ENCODE results near the gene PLD6.
"Not testable (repeated sequence)": the region's sequence is repeated elsewhere in the genome, so short reads cannot be mapped to it uniquely, and the experiment has no call there.

PLD6 gene, protein sequence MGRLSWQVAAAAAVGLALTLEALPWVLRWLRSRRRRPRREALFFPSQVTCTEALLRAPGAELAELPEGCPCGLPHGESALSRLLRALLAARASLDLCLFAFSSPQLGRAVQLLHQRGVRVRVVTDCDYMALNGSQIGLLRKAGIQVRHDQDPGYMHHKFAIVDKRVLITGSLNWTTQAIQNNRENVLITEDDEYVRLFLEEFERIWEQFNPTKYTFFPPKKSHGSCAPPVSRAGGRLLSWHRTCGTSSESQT

DNA sequence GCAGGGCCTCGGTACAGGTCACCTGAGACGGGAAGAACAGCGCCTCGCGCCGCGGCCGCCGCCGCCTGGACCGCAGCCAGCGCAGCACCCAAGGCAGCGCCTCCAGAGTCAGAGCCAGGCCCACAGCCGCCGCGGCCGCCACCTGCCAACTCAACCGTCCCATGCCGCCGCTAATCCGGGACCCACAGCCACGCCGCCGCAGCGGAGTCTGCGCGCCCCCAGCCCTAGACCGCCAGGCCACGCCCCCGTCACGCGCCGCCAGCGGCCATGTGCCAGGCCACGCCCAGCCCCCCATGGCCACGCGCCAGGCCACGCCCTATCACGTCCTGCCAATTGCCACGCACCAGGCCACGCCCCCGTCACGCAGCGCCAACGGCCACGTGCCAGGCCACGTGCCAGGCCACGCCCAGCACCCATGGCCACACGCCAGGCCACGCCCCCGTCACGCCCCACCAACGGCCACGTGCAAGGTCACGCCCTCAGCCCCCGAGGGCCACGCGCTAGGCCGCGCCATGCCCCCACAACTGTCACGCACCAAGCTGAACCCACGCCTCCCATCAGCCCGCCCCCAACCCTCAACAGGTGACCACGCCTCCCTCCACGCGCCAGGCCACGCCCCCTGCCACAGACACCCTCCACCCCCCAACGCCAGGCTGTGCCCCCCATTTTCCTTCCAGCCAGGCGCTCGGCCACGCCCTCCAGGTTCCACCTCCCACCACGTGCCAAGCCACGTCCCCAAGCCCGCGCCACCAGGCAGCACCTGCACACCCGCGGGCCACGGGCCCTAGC is at the start of gene PLD6:
TSS of gene PLD6 (minus strand) at position 210 of the 789 bp plus-strand sequence. CDS start at position 163, 47 bp downstream.
- POLR2A ChIA-PET, result interaction anchor here (0.6 to 1.8 kb wide), 2 partner anchors 29 to 30 kb away, joined by 3 to 9 read pairs; partner anchors contain the start of gene FLCN
- CTCF ChIA-PET, result interaction anchor here (0.6 kb wide), 1 partner anchor 1671 kb away, joined by 3 read pairs; no protein-coding TSS in a partner anchor

DNA sequence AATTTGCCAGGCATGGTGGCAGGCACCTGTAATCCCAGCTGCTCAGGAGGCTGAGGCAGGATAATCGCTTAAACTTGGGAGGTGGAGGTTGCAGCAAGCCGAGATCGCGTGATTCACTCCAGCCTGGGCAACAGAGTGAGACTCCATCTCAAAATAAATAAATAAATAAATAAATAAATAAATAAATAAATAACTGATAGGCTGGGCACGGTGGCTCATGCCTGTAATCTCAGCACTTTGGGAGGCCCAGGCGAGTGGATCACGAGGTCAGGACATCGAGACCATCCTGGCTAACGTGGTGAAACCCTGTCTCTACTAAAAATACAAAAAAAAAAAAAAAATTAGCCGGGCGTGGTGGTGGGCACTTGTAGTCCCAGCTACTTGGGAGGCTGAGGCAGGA is 49.6 kb upstream of the PLD6 start:
- POLR2A ChIA-PET; DNase-seq (ENCODE audit: extremely low spot score); CTCF ChIA-PET: not testable (repeated sequence)

More for the DNA sequence above, at the start of gene PLD6:
- TF ChIP-seq SUZ12 (IDR thresholded peaks at IDR 0.05), result no peak
- no peak for TF ChIP-seq ELF4 (IDR thresholded peaks at IDR 0.05)
- no peak; the same call in 1 of the 2 replicates for TF ChIP-seq LEF1 (IDR thresholded peaks at IDR 0.05; ENCODE audit: borderline replicate concordance)
- TF ChIP-seq TARDBP (IDR thresholded peaks at IDR 0.05), result peak; percentile 76
- TF ChIP-seq ZNF384 (IDR thresholded peaks at IDR 0.05), result no peak
- no peak for TF ChIP-seq HDGF (IDR thresholded peaks at IDR 0.05; ENCODE audit: borderline replicate concordance)
- TF ChIP-seq FOXK2 (IDR thresholded peaks at IDR 0.05), result no peak
- TF ChIP-seq FOXM1 (IDR thresholded peaks at IDR 0.05; ENCODE audit: borderline replicate concordance), result no peak; the same call in 1 of the 2 replicates
- TF ChIP-seq NFRKB (IDR thresholded peaks at IDR 0.05), result no peak
- peak; percentile 84 for TF ChIP-seq L3MBTL2 (conservative IDR thresholded peaks at IDR 0.05)
- 0 out of 2 replicates have a peak, but pooled peaks have one; percentile 32 for TF ChIP-seq CTBP1 (IDR thresholded peaks at IDR 0.05; ENCODE audit: borderline replicate concordance)
- TF ChIP-seq ARNT (IDR thresholded peaks at IDR 0.05), result peak; percentile 98
- no peak for TF ChIP-seq FOXA1 (IDR thresholded peaks at IDR 0.05)
- TF ChIP-seq, protein P1, sequence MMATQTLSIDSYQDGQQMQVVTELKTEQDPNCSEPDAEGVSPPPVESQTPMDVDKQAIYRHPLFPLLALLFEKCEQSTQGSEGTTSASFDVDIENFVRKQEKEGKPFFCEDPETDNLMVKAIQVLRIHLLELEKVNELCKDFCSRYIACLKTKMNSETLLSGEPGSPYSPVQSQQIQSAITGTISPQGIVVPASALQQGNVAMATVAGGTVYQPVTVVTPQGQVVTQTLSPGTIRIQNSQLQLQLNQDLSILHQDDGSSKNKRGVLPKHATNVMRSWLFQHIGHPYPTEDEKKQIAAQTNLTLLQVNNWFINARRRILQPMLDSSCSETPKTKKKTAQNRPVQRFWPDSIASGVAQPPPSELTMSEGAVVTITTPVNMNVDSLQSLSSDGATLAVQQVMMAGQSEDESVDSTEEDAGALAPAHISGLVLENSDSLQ (IDR thresholded peaks at IDR 0.05), result 0 out of 2 replicates have a peak, but pooled peaks have one; percentile 29
- no peak for TF ChIP-seq BHLHE40 (IDR thresholded peaks at IDR 0.05; ENCODE audit: borderline replicate concordance)
- TF ChIP-seq SP1 (IDR thresholded peaks at IDR 0.05), result peak; percentile 94
- DNase-seq (ENCODE audit: extremely low spot score), result peak; percentile 94

DNA sequence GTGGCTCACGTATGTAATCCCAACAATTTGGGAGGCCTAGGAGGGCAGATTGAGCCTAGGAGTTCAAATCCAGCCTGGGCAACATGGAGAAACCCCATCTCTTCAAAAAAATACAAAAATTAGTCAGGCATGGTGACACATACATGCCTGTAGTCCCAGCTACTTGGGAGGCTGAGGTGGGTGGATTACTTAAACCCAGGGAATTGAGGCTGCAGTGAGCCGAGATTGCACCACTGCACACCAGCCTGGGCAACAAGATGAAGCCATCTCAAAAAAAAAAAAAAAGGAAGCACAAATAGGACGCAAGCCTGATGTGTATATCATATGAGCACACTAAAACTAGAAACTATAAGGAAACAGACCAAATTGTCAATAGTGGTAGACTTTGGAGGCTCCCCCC is 47.9 kb upstream of the PLD6 start:
- DNase-seq (ENCODE audit: extremely low spot score), result no peak
- no peak for TF ChIP-seq FOXK2 (IDR thresholded peaks at IDR 0.05)
- TF ChIP-seq ZNF384 (IDR thresholded peaks at IDR 0.05), result no peak
- TF ChIP-seq HDGF (IDR thresholded peaks at IDR 0.05; ENCODE audit: borderline replicate concordance), result no peak
- no peak for TF ChIP-seq SUZ12 (IDR thresholded peaks at IDR 0.05)
- TF ChIP-seq LEF1 (IDR thresholded peaks at IDR 0.05; ENCODE audit: borderline replicate concordance), result no peak
- no peak for TF ChIP-seq ARNT (IDR thresholded peaks at IDR 0.05)
- TF ChIP-seq TARDBP (IDR thresholded peaks at IDR 0.05), result no peak
- TF ChIP-seq FOXA1 (IDR thresholded peaks at IDR 0.05), result no peak
- no peak for TF ChIP-seq ELF4 (IDR thresholded peaks at IDR 0.05)
- TF ChIP-seq SP1 (IDR thresholded peaks at IDR 0.05), result no peak
- TF ChIP-seq FOXM1 (IDR thresholded peaks at IDR 0.05; ENCODE audit: borderline replicate concordance), result no peak
- TF ChIP-seq L3MBTL2 (conservative IDR thresholded peaks at IDR 0.05), result no peak
- ChIA-PET CTCF (no interaction called here), POLR2A (interaction anchor here (1.0 to 2.0 kb wide), 3 partner anchors 17 to 27 kb away, joined by 3 to 10 read pairs (median 5); partner anchors contain the start of genes COPS3 and FLCN)

DNA sequence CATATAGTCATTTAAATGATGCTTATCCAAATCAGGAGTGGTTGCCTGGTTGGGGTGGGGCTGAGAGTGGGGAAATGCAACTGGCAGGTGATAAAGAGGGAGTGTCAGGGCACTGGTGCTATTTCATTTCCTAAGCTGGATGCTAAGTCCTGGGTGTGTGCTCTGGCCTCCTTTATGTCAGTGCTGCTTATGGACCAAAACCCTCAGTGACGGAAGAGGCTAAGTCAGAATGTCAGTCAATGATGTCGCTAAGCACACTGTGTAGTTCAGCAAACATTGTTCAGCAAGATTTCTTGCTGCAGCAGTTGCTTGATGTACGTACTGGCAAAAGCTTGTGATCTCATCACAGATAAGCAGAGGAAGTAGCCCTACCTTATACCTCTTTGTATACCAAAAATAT is 47.3 kb upstream of the PLD6 start:
- ChIA-PET POLR2A (interaction anchor here (1.0 to 2.0 kb wide), 3 partner anchors 16 to 27 kb away, joined by 3 to 10 read pairs (median 5); partner anchors contain the start of genes COPS3 and FLCN), CTCF (interaction anchor here (0.6 kb wide), 1 partner anchor 16 kb away, joined by 4 read pairs; no protein-coding TSS in a partner anchor)
- TF ChIP-seq L3MBTL2 (conservative IDR thresholded peaks at IDR 0.05) (no peak), ELF4 (IDR thresholded peaks at IDR 0.05) (no peak)
- no peak for DNase-seq (ENCODE audit: extremely low spot score)

DNA sequence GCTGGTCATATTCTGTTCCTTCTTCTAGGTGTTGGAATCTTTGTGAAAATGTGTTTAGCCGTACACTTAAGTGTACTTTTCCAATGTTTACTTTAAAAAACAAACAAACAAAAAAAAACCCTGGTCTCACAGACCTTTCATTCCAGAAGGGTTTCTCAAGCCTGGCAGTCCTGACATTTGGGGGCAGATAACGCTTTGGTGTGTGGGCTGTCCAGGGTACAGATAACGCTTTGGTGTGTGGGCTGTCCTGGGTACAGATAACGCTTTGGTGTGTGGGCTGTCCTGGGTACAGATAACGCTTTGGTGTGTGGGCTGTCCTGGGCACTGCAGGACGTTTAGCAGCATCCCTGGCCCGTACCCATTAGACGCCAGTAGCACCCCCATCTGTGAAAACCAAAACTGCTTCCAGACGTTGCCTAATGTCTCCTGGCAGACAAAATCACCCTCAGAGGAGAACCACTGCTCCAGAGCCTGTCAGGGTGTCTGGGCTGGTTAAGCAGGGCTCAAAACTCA is 46.1 kb upstream of the PLD6 start:
- TF ChIP-seq FOXA1 (IDR thresholded peaks at IDR 0.05), result no peak
- no peak for TF ChIP-seq SUZ12 (IDR thresholded peaks at IDR 0.05)
- TF ChIP-seq FOXK2 (IDR thresholded peaks at IDR 0.05), result no peak
- TF ChIP-seq LEF1 (IDR thresholded peaks at IDR 0.05; ENCODE audit: borderline replicate concordance), result no peak
- no peak for TF ChIP-seq HDGF (IDR thresholded peaks at IDR 0.05; ENCODE audit: borderline replicate concordance)
- no peak for TF ChIP-seq ARNT (IDR thresholded peaks at IDR 0.05)
- TF ChIP-seq NFRKB (IDR thresholded peaks at IDR 0.05), result no peak
- no peak for TF ChIP-seq FOXM1 (IDR thresholded peaks at IDR 0.05; ENCODE audit: borderline replicate concordance)
- no peak for TF ChIP-seq TARDBP (IDR thresholded peaks at IDR 0.05)
- TF ChIP-seq ELF4 (IDR thresholded peaks at IDR 0.05), result no peak
- TF ChIP-seq L3MBTL2 (conservative IDR thresholded peaks at IDR 0.05), result no peak
- TF ChIP-seq CTBP1 (IDR thresholded peaks at IDR 0.05; ENCODE audit: borderline replicate concordance), result no peak
- no peak for TF ChIP-seq BHLHE40 (IDR thresholded peaks at IDR 0.05; ENCODE audit: borderline replicate concordance)
- no peak for TF ChIP-seq ZNF384 (IDR thresholded peaks at IDR 0.05)
- TF ChIP-seq, protein P1 (IDR thresholded peaks at IDR 0.05), result no peak
- TF ChIP-seq SP1 (IDR thresholded peaks at IDR 0.05), result no peak
- ChIA-PET POLR2A (interaction anchor here (2.0 kb wide), 1 partner anchor 15 kb away, joined by 10 read pairs; the partner anchor contains the start of gene FLCN), CTCF (no interaction called here)
- no peak for DNase-seq (ENCODE audit: extremely low spot score)

DNA sequence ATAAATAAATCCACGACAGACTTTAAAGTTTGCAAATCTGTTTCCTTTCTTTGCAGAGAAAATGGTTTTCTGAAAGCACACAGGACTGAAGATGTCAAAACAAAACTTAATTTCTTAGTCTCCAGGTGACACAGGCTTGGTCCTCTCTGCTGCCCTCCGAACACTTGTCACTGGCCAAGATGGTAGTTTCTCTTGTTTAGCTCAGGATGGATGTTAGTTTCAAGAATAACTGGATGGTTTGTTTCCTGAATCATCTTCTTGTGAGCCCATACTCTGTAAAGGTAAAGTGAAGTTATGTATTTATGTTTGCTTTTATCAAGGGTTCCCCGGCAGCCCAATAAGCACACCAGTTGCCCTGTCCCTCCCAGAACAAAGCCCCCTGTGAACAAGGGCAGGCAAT is 40.7 kb upstream of the PLD6 start:
- TF ChIP-seq, protein P1 (IDR thresholded peaks at IDR 0.05), result no peak
- TF ChIP-seq ELF4 (IDR thresholded peaks at IDR 0.05) (no peak), L3MBTL2 (conservative IDR thresholded peaks at IDR 0.05) (no peak), NFRKB (IDR thresholded peaks at IDR 0.05) (no peak), SUZ12 (IDR thresholded peaks at IDR 0.05) (no peak), FOXK2 (IDR thresholded peaks at IDR 0.05) (no peak), HDGF (IDR thresholded peaks at IDR 0.05; ENCODE audit: borderline replicate concordance) (no peak), LEF1 (IDR thresholded peaks at IDR 0.05; ENCODE audit: borderline replicate concordance) (no peak), ARNT (IDR thresholded peaks at IDR 0.05) (no peak), FOXM1 (IDR thresholded peaks at IDR 0.05; ENCODE audit: borderline replicate concordance) (no peak), FOXA1 (IDR thresholded peaks at IDR 0.05) (no peak), ZNF384 (IDR thresholded peaks at IDR 0.05) (no peak), CTBP1 (IDR thresholded peaks at IDR 0.05; ENCODE audit: borderline replicate concordance) (no peak), TARDBP (IDR thresholded peaks at IDR 0.05) (no peak), BHLHE40 (IDR thresholded peaks at IDR 0.05; ENCODE audit: borderline replicate concordance) (no peak)
- POLR2A ChIA-PET, result interaction anchor here (1.2 kb wide), 1 partner anchor 33 kb away, joined by 3 read pairs; no protein-coding TSS in a partner anchor
- DNase-seq (ENCODE audit: extremely low spot score), result no peak

More for the DNA sequence above, 40.7 kb upstream of the PLD6 start:
- CTCF ChIA-PET, result no interaction called here

Measured in HEK293T (cell line).